ENCODE results near the gene NPHP4.

The NPHP4 gene

GRCh38 chr1:6030547-6031261 is 38.5 kb upstream of the NPHP4 start:
- DNase-seq (ENCODE audit: low read depth in 2 of 2): no peak
- no peak for TF ChIP-seq CTCF (IDR thresholded peaks at IDR 0.05; ENCODE audit: low read depth, low read length)
- H3K4me3 ChIP-seq (replicated peaks in 1 of 2; ENCODE audit: low read depth in 2 of 2, low read length in 2 of 2): no peak overlapping the region

GRCh38 chr1:6030132-6030531 is 37.9 kb upstream of the NPHP4 start:
- TF ChIP-seq CTCF (IDR thresholded peaks at IDR 0.05; ENCODE audit: low read depth, low read length): no peak
- no peak for DNase-seq (ENCODE audit: low read depth in 2 of 2)
- H3K4me3 ChIP-seq (replicated peaks in 1 of 2; ENCODE audit: low read depth in 2 of 2, low read length in 2 of 2): no peak overlapping the region

GRCh38 chr1:6029351-6029750 is 37.1 kb upstream of the NPHP4 start:
- TF ChIP-seq CTCF (IDR thresholded peaks at IDR 0.05; ENCODE audit: low read depth, low read length): no peak
- H3K4me3 ChIP-seq (replicated peaks in 1 of 2; ENCODE audit: low read depth in 2 of 2, low read length in 2 of 2): no peak overlapping the region

GRCh38 chr1:6028042-6028850 is 36.0 kb upstream of the NPHP4 start:
- DNase-seq (ENCODE audit: low read depth in 2 of 2): peak in 1 of 2 donors; percentile 27
- H3K4me3 ChIP-seq (replicated peaks in 1 of 2; ENCODE audit: low read depth in 2 of 2, low read length in 2 of 2): no peak overlapping the region
- TF ChIP-seq CTCF (IDR thresholded peaks at IDR 0.05; ENCODE audit: low read depth, low read length): no peak

More at GRCh38 chr1:6029351-6029750, 37.1 kb upstream of the NPHP4 start:
- DNase-seq (ENCODE audit: low read depth in 2 of 2): no peak

- TF ChIP-seq CTCF (IDR thresholded peaks at IDR 0.05; ENCODE audit: low read depth, low read length): no peak
- no peak overlapping the region for H3K4me3 ChIP-seq (replicated peaks in 1 of 2; ENCODE audit: low read depth in 2 of 2, low read length in 2 of 2)
- no peak for DNase-seq (ENCODE audit: low read depth in 2 of 2)
Observed at GRCh38 chr1:6027591-6027990, 35.4 kb upstream of the NPHP4 start.

GRCh38 chr1:6026095-6026809 is 34.0 kb upstream of the NPHP4 start:
- TF ChIP-seq CTCF (IDR thresholded peaks at IDR 0.05; ENCODE audit: low read depth, low read length): no peak
- DNase-seq (ENCODE audit: low read depth in 2 of 2): peak; percentile 18 to 29

More at GRCh38 chr1:6026095-6026809, 34.0 kb upstream of the NPHP4 start:
- no peak overlapping the region for H3K4me3 ChIP-seq (replicated peaks in 1 of 2; ENCODE audit: low read depth in 2 of 2, low read length in 2 of 2)
